ENCODE data around the gene PLCXD3.

Gene PLCXD3, protein sequence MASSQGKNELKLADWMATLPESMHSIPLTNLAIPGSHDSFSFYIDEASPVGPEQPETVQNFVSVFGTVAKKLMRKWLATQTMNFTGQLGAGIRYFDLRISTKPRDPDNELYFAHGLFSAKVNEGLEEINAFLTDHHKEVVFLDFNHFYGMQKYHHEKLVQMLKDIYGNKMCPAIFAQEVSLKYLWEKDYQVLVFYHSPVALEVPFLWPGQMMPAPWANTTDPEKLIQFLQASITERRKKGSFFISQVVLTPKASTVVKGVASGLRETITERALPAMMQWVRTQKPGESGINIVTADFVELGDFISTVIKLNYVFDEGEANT

DNA sequence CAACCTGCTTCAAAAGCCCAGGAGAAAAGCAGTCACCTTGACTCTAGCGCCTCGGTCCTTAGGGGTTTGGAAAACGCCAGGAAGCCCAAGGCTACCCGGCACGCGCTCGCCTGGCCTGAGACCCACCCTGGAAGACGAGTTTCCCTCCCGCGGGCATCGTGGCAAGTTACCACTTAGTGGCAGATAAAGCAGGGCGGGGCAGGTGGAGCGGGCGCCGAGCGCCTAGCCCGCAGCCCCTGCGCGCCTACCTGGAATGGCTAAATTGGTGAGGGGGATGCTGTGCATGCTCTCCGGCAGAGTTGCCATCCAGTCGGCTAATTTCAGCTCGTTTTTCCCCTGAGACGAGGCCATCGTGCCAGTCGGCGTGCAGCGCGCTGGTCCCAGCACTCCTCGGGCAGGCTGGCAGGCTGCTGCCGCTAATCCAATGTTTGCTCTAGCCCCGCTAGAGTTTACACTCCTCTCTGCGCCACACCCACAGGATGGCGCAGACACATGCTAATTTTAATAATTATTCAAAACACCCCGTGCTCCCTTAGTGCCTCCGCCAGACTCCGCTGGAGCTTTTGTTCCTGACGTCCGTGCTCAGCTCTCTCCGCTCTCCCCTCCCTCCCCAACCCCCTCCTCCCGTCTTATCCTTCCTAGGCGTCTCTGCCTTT lies at the start of gene PLCXD3:
TSS of gene PLCXD3 (minus strand) at position 426 of the 656 bp plus-strand sequence. CDS start at position 351, 75 bp downstream.
- TF ChIP-seq, protein P1, sequence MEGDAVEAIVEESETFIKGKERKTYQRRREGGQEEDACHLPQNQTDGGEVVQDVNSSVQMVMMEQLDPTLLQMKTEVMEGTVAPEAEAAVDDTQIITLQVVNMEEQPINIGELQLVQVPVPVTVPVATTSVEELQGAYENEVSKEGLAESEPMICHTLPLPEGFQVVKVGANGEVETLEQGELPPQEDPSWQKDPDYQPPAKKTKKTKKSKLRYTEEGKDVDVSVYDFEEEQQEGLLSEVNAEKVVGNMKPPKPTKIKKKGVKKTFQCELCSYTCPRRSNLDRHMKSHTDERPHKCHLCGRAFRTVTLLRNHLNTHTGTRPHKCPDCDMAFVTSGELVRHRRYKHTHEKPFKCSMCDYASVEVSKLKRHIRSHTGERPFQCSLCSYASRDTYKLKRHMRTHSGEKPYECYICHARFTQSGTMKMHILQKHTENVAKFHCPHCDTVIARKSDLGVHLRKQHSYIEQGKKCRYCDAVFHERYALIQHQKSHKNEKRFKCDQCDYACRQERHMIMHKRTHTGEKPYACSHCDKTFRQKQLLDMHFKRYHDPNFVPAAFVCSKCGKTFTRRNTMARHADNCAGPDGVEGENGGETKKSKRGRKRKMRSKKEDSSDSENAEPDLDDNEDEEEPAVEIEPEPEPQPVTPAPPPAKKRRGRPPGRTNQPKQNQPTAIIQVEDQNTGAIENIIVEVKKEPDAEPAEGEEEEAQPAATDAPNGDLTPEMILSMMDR (conservative IDR thresholded peaks at IDR 0.05; ENCODE audit: low read depth, low read length): no peak
- H3K4me3 ChIP-seq (ENCODE audit: low read length): peak within 1 kb of the TSS; percentile 43
- no peak for DNase-seq (ENCODE audit: low read depth)

DNA sequence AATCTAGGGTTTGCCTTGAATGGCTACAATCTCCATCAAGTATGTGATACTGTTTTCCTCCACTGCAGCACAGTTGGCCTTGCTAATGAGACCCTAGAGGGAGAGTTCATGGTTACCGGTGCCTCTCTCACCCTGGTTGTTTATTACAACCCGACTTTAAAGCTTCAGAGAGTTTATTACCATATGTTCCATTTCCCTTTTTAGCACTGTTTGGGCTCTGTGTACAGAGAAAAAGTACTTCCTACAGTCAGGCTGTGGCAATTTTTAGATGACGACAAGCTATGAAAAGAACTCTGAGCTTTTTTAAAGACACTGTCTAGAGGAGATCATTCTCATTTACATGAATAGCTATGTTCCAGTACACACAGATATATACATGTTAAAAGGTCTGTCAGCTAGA lies 48.8 kb upstream of the PLCXD3 start:
- DNase-seq (ENCODE audit: low read depth): no peak
- TF ChIP-seq, protein P1 (conservative IDR thresholded peaks at IDR 0.05; ENCODE audit: low read depth, low read length): no peak
- no peak overlapping the region for H3K4me3 ChIP-seq (ENCODE audit: low read length)

DNA sequence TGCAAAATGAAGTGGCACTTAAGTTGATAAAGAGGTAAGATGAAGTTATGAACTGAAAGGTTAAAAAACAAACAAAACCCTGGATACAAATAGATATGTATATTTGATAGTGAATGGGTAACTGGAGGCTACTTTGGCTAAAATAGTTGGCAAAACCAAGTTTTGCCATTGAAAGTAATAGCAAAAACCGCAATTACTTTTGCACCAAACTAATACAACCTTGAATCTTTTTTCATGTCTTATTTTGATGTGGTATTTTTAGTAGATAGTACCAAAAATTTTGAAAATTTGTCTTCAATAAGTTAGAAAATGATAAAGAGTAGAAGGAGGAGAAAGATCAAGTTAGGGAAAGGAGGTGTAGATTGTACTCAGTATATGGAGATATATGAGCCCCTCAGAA lies 47.9 kb upstream of the PLCXD3 start:
- TF ChIP-seq, protein P1 (conservative IDR thresholded peaks at IDR 0.05; ENCODE audit: low read depth, low read length): no peak
- no peak overlapping the region for H3K4me3 ChIP-seq (ENCODE audit: low read length)
- no peak for DNase-seq (ENCODE audit: low read depth)

DNA sequence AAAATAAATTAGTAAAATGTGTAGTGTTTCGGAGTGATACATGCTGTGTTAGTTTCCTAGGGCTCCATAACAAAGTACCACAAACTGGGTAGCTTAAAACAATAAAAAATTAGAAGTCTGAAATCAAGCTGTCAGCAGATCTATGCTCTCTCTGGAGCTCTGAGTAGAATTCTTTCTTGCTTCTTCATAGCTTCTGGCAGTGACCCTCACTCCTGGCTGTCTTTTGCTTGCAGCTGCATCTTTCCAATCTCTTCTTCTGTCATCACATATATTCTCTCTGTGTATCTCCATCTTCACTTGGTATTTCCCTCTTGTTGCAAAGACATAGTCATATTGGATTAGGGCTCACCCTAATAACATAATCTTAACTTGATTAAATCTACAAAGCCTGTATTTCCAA lies 37.6 kb upstream of the PLCXD3 start:
- no peak for DNase-seq (ENCODE audit: low read depth)
- no peak overlapping the region for H3K4me3 ChIP-seq (ENCODE audit: low read length)
- TF ChIP-seq, protein P1 (conservative IDR thresholded peaks at IDR 0.05; ENCODE audit: low read depth, low read length): no peak

DNA sequence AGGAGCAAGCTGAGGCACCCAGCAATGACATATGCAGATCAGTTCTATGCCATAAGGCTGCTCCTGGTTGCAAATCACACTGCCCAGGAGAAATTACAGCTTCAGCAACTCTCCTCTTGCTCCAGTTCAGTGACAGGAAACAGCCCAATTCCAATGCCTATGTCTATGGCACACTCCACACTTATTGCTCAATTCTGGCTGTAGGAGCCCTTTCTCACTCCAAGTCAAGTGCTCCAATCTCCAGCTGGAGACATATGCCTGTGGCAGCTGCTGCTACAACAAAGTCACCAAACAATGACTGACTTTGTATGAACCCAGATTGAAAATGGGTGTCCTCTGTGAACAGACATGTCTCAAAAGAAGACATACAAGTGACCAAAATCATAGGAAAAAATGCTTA lies 31.8 kb upstream of the PLCXD3 start:
- H3K4me3 ChIP-seq (ENCODE audit: low read length): no peak overlapping the region
- no peak for DNase-seq (ENCODE audit: low read depth)
- TF ChIP-seq, protein P1 (conservative IDR thresholded peaks at IDR 0.05; ENCODE audit: low read depth, low read length): no peak

DNA sequence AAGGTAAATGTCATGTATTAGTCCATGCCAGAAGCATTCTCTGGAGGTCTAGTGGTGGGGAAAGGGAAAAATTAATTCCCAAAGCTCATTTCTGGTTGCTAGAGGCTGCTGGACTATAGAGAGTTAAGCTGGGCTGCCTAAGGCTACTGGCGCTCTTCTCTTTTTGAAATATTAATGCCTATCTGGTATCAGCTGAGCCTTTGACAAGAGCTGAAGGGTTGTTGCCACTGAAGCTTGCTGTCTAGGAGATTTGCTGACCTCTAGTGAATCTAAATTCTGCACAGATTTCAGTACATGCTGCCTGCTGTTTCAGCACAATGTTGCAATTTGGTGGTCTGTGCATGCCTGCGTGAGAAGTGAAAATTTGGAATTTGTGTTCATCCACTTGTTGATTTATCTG lies 29.1 kb upstream of the PLCXD3 start:
- no peak for DNase-seq (ENCODE audit: low read depth)
- TF ChIP-seq, protein P1 (conservative IDR thresholded peaks at IDR 0.05; ENCODE audit: low read depth, low read length): no peak
- no peak overlapping the region for H3K4me3 ChIP-seq (ENCODE audit: low read length)

DNA sequence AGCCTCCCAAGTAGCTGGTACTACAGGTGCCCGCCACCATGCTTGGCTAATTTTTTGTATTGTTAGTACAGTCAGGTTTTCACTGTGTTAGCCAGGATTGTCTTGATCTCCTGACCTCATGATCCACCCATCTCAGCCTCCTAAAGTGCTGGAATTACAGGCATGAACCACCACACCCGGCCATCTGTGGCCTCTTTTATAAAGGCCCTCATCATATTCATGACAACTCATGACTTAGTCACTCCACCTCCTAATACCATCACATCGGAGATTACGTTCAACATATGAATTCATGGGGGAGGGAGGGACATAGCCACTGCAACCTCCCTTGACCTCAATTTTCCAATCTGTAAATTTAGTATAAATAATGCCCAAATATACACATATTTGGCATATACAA lies 27.2 kb upstream of the PLCXD3 start:
- DNase-seq (ENCODE audit: low read depth): no peak
- H3K4me3 ChIP-seq (ENCODE audit: low read length): no peak overlapping the region
- TF ChIP-seq, protein P1 (conservative IDR thresholded peaks at IDR 0.05; ENCODE audit: low read depth, low read length): no peak
